ENCODE measurements around the gene TMC4.
A peak's percentile ranks its signal among the peaks of the same experiment; 100 is the strongest.

Gene TMC4

GRCh38 chr19:54133312-54133956, 39.5 kb downstream of the TMC4 start:
- no peak for DNase-seq (ENCODE audit: low read depth)

GRCh38 chr19:54129617-54129996, 43.4 kb downstream of the TMC4 start:
- no peak for DNase-seq (ENCODE audit: low read depth)

- DNase-seq (ENCODE audit: low read depth): no peak
These were observed 44.0 kb downstream of the TMC4 start for GRCh38 chr19:54128796-54129616.

- no peak for DNase-seq (ENCODE audit: low read depth)
These were observed 44.6 kb downstream of the TMC4 start for GRCh38 chr19:54128441-54128725.

- DNase-seq (ENCODE audit: low read depth): no peak
These were observed 45.1 kb downstream of the TMC4 start for GRCh38 chr19:54127688-54128440.

- no peak for DNase-seq (ENCODE audit: low read depth)
These were observed 47.2 kb downstream of the TMC4 start for GRCh38 chr19:54125713-54126112.

- no peak for DNase-seq (ENCODE audit: low read depth)
These were observed 48.6 kb downstream of the TMC4 start for GRCh38 chr19:54124393-54124792.

GRCh38 chr19:54123682-54124081, 49.3 kb downstream of the TMC4 start:
- DNase-seq (ENCODE audit: low read depth): no peak

- DNase-seq (ENCODE audit: low read depth): no peak
These were observed 51.7 kb downstream of the TMC4 start for GRCh38 chr19:54121259-54121658.

- peak; percentile 90 for DNase-seq (ENCODE audit: low read depth)
These were observed 57.6 kb downstream of the TMC4 start, which contains the start of the genes PRPF31 and TFPT for GRCh38 chr19:54115109-54116063. Gene PRPF31, plus strand, starts transcription at chr19:54115754. Its CDS starts 2,525 bp downstream, at chr19:54118279. Gene TFPT, minus strand, starts transcription at chr19:54115657. Its CDS starts 388 bp downstream, at chr19:54115269.

- peak; percentile 46 for DNase-seq (ENCODE audit: low read depth)
These were observed 58.4 kb downstream of the TMC4 start for GRCh38 chr19:54114340-54115108.

Measured in activated T-cell treated with anti-CD3 and anti-CD28 coated beads for 48 hours (primary cell).